ENCODE measurements around the gene CKS1B.
"Not testable (repeated sequence)": the region's sequence is repeated elsewhere in the genome, so short reads cannot be mapped to it uniquely, and the experiment has no call there.

Gene CKS1B

DNA sequence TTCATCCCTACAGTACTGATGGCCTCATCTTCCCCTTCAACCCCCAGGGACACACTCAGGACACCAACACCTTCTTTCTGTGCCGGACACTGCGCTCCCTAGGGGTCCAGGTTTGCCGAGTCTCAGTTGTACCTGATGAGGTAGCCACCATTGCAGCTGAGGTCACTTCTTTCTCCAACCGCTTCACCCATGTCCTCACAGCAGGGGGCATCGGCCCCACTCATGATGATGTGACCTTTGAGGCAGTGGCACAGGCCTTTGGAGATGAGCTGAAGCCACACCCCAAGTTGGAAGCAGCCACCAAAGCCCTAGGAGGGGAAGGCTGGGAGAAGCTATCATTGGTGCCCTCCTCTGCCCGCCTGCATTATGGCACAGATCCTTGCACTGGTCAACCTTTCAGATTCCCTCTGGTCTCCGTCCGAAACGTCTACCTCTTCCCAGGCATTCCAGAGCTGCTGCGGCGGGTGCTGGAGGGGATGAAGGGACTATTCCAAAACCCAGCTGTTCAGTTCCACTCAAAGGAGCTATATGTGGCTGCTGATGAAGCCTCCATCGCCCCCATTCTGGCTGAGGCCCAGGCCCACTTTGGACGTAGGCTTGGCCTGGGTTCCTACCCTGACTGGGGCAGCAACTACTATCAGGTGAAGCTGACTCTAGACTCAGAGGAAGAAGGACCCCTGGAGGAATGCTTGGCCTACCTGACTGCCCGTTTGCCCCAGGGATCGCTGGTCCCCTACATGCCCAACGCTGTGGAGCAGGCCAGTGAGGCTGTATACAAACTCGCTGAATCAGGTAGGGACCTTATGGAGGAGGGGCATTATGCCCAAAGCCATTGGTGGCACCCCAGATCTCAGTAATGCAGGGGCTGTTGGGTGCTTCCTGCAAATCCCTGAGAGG, 13.8 kb downstream of the CKS1B start:
- DNase-seq: no peak

DNA sequence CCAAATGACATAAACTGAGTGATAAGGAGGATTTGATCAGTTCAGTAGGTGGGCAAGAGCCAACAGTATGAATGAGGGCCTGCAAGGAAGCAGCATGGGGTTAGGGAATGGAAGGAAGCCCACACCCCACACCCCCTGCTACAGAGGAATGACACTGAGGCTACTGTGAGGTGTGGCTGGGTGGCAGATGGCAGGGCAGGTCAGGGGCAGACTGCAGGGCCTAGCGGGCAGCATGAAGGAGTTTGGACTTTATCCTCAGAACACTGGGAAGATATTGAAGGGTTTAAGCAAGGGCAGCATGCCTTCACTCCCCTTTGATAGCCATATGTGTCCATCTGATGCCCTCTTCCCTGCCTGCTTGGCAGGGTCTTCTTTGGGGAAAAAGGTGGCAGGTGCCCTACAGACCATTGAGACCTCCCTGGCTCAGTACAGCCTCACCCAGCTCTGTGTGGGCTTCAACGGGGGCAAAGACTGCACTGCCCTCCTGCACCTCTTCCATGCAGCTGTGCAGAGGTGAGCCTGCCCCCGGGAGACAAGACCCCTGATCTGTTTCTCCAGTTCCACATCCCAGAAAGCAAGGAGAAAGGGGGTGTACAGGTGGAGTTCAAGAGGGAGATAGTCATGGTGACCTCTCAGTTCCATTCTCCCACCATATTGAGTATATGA, 14.8 kb downstream of the CKS1B start:
- DNase-seq: no peak

GRCh38 chr1:154990276-154990675, 15.8 kb downstream of the CKS1B start:
- no peak for DNase-seq

DNA sequence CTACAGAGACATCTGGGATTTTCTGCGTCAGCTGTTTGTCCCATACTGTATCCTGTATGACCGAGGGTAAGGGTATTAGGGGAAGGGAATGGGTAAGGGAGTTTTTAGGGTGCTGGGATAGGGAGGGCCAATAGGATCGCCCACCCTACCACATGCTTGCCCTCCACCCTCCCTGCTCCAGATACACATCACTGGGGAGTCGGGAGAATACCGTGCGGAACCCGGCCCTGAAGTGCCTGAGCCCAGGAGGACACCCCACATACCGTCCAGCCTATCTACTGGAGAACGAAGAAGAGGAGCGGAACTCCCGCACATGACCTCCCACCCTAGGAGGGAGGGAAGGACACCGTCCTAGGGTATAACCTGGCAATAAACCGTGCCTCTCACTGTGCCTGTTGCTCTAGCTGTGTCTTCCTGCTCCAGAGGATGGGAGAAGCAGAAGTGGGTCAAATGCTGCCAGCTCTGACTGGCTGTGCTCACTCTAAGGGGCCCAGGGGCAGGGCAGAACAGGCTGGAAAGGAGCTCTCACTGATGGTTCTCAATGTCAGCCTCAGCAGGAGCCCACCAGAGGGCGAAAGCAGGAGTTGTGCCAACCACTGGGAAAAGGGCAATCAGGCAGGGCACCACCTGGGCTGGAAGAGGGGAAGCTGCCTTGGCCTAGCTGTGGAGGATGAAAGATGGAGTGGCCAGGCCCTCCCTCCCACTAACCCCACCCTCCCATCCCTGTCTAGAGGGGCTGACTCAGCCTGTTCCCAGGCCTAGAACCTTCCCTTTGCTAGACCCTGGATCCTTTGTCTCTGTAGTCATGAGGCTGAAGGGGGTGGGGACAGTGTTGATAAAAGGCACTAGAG, 18.5 kb downstream of the CKS1B start:
- DNase-seq: no peak

- DNase-seq: no peak
These were observed 19.2 kb downstream of the CKS1B start, which contains the start of gene LENEP for GRCh38 chr1:154993572-154994268. Gene LENEP (plus strand): TSS chr1:154993586. CDS start chr1:154993608, 22 bp downstream.

DNA sequence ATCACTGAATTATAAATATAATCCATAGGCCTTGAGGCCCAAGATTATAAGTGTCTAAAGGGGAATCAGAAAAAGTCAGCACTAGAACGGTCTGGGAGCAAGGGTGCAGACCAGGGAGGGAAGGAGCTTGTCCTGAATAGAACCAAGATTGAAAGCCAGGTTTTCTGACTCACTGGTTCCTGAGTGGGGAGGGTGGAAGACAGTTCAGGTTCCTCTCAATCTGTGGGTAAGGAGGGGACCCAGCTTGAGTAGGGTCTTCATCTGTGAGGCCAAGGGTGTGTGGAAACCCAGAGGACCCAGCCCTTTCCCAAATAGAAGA, 19.7 kb downstream of the CKS1B start:
- DNase-seq: no peak

DNA sequence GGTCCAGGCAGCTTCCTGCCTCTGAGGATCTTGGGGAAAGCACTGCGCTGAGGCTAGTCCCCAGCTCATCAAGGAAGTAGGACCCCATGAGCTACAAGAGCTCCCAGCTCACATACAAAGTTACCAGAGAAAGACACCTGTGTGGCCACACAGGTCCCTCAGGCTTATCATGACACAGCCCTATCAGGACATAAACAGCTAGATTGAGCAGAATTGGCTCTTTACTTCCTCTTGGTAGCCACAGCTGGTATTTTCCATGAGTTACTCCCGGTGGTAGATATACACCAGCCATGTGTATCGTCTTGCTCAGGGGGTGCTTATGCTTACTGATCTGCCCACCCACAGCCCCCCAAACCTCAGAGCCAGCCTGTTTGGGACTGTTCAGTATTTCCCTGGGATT, 20.1 kb downstream of the CKS1B start:
- no peak for DNase-seq

GRCh38 chr1:154995301-154995983, 21.0 kb downstream of the CKS1B start:
- not testable (repeated sequence) for DNase-seq

- DNase-seq: no peak
These were observed 22.7 kb downstream of the CKS1B start for GRCh38 chr1:154996966-154997701.

- no peak for DNase-seq
These were observed 23.8 kb downstream of the CKS1B start for GRCh38 chr1:154998201-154998780.

- DNase-seq: peak; percentile 81
These were observed 24.5 kb downstream of the CKS1B start for GRCh38 chr1:154998818-154999570.

- DNase-seq: peak; percentile 54
These were observed 25.3 kb downstream of the CKS1B start for GRCh38 chr1:154999571-155000410.

- DNase-seq: no peak
These were observed 25.9 kb downstream of the CKS1B start for GRCh38 chr1:155000411-155000725.

GRCh38 chr1:155000726-155001424, 26.4 kb downstream of the CKS1B start:
- peak; percentile 83 for DNase-seq

DNA sequence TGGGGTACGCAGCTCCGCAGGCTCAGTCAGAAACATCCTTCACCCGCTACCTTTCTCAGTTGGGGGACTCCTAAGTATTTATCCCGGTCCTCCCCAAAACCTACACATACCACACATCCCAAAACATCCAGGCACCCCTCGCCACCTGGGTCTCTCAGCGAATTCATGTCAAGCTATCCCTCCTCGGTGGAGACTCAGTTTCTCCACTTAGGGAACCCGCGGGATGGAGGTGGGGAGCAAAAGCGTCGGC, 26.9 kb downstream of the CKS1B start:
- no peak for DNase-seq

GRCh38 chr1:155001675-155002463, 27.4 kb downstream of the CKS1B start:
- peak; percentile 98 for DNase-seq

- no peak for DNase-seq
These were observed 28.2 kb downstream of the CKS1B start, which contains the start of gene ZBTB7B for GRCh38 chr1:155002464-155003226. Gene ZBTB7B (plus strand): TSS chr1:155002802. CDS start chr1:155014661, 11,859 bp downstream.
